Measurements from ENCODE around the gene IL34.
"Not testable (repeated sequence)": the region's sequence is repeated elsewhere in the genome, so short reads cannot be mapped to it uniquely, and the experiment has no call there.

The IL34 gene

DNA sequence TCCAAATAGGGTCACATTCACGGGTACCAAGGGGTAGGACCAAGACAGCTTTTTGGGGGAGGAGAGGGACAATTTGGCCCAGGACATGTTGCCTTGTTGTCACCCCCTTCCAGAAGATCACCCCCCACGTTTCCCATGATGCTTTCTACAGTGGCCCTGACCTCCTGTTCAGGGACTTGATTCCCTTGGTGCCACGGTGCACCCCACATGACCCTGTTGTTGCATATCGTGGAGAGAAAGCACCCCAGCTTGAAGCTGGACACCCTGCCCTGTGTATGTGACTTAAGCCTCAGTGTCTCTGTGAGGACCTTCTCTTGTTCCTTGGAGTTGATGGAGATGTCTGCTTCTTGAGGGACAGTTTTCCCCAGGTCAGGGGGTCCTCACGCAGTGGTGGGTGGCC lies 12.6 kb downstream of the IL34 start:
- no peak for DNase-seq (ENCODE audit: low spot score)

DNA sequence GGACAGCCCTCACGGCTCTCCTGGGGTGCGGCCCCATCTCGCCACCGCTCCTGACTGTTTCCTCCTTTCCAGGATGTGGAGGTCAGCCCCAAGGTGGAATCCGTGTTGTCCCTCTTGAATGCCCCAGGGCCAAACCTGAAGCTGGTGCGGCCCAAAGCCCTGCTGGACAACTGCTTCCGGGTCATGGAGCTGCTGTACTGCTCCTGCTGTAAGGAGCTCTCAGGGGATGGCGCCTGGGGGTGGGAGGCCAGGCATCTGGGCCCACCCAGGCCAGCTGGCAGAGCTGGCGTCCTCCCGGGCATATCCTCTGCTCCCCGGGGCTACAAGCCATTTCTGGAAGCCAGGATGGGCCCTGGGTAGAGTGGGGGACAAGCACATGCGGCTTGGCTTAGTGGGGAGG lies 13.2 kb downstream of the IL34 start:
- no peak for DNase-seq (ENCODE audit: low spot score)

- DNase-seq (ENCODE audit: low spot score) = no peak
Measured at GRCh38 chr16:70659953-70660671, 13.8 kb downstream of the IL34 start.

- DNase-seq (ENCODE audit: low spot score) = no peak
Measured at GRCh38 chr16:70660672-70661350, 14.5 kb downstream of the IL34 start.

DNA sequence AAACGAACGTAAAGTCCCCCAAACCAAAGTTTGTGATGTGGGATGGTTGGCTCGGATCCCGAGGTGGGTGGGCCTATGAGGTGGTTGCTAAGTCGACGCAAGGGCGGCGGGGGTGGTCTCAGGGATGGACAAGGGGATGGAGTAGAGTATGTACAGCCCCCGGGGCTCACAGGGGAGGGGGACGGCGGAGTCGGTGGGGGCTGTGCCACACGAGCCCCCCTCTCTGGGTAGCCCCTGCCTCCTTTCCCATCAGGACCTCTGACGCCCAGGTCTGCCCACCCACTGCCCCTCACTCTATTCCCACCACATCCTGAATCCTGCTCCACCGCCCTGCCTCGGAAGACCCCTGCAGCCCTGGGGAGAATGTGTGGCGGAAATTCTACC lies 15.2 kb downstream of the IL34 start:
- no peak for DNase-seq (ENCODE audit: low spot score)

GRCh38 chr16:70661918-70662641 lies 15.7 kb downstream of the IL34 start:
- DNase-seq (ENCODE audit: low spot score) = no peak

- no peak for DNase-seq (ENCODE audit: low spot score)
Measured at GRCh38 chr16:70662991-70663523, 16.7 kb downstream of the IL34 start.

- DNase-seq (ENCODE audit: low spot score) = no peak
Measured at GRCh38 chr16:70663524-70664324, 17.4 kb downstream of the IL34 start.

DNA sequence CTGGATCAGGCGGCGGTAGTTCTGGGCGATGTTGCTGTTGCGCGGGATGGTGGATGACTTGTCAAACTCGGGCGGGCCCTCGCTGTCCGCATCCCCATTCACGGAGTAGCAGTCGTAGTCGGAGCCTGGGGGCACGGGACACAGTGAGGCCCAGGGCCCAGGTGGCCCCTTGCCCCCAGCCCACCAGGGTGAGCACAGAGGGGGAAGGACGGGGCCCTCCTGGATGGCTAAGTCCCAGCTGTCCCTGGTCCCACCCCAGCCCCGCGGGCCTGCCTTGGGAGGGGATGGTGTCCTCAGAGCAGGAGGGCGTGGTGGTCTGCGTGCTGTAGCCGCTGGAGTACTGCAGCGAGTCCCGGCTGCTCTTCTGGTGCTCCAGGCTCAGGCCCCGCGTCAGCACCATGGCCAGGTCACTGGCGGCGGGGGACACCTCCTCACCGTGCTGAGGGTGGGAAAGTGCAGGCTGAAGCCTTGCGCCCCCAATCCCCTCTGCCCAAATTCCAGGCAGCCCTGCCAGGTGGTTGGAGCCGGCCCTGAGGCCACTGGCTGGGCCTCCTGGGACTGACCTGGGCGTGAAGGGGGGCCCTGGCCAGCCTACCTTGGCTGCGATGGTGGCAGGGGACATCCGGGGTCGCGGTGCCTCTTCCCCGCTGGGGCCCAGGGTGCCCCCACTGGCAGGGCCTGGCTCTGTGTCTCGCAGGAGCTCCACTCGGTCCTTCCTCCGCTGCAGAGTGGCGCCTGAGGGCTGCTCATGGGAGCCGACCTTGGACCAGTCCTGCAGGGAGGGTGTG lies 18.2 kb downstream of the IL34 start:
- no peak for DNase-seq (ENCODE audit: low spot score)

DNA sequence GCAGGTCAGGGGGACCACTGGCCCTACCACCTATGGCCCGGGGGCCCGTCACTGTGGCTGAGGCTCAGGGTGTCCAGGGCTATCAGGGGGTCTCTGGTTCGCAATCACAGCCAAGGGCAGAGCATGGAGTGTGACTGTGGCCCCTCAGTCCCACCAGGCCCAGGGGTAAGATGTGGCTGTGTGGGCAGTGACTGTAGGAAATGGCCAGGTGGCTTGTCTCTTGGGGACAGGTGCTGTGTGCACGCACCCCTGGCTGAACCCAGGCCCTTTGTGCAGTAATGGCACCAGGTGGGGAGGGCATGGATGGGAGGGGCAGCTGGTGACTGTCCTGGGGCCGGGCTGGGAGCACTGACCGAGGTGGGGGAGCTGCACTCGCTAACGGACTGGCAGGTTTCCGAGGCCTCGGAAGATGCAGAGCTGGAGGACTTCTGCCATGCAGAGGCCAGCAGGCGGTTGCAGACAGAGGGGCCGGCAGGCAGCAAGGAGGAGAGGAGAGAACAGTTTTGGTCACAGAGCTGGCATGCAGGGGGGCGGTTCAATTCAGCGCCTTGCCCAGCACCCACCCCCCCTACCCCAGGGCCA lies 18.8 kb downstream of the IL34 start:
- no peak for DNase-seq (ENCODE audit: low spot score)

GRCh38 chr16:70665806-70666735 lies 19.7 kb downstream of the IL34 start:
- no peak for DNase-seq (ENCODE audit: low spot score)

- no peak for DNase-seq (ENCODE audit: low spot score)
Measured at GRCh38 chr16:70670175-70670574, 23.8 kb downstream of the IL34 start.

DNA sequence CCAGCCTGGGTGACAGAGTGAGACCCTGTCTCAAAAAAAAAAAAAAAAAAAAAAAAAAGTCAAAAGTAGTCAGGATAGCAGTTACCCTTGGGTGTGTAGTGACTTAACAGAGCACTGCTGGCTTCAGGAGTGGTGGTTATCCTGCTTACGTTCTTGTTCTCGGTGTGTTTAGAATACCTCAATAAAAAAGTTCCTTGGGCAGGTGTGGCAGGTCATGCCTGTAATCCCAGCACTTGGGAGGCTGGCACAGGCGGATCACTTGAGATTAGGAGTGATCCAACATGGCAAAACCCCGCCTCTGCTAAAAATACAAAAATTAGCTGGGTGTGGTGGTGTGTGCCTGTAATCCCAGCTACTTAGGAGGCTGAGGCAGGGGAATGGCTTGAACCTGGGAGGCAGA lies 24.6 kb downstream of the IL34 start:
- DNase-seq (ENCODE audit: low spot score) = not testable (repeated sequence)

- DNase-seq (ENCODE audit: low spot score) = no peak
Measured at GRCh38 chr16:70674221-70675014, 28.1 kb downstream of the IL34 start.

DNA sequence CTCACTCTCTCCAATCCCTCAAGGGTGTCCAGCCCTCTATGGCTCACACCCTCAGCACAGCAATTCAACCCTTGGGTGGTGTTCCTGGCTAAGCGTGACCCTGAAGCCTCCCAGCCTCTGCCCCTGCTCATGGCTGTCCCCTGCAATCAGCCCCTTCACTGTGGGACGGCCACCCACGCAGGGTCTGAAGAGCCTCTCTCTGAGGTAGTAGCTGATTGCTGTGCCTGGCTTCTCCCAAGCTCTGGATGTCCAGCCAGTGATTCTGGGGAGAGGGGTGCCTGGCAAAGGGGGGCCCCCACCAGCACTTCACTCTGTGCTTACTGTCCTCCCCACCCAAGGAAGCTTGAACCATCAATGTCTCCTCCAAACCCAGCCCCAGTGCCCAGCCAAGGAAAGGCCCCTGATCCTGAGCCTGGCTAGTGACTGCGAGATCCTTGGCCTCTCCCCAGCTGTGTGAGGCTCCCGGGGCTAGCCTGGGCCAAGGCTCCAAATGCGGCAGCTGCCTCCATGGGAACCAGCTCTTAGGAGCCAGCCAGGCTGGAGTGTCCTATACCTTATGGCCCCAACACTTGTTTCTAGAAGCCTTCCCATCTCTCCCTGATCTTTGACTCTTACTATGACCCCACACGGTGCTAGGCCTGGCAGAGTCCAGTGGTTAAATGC lies 29.6 kb downstream of the IL34 start:
- no peak for DNase-seq (ENCODE audit: low spot score)

GRCh38 chr16:70676675-70677498 lies 30.5 kb downstream of the IL34 start:
- DNase-seq (ENCODE audit: low spot score) = no peak

- no peak for DNase-seq (ENCODE audit: low spot score)
Measured at GRCh38 chr16:70677499-70678120, 31.3 kb downstream of the IL34 start.

Measured in activated CD4-positive, alpha-beta T cell treated with anti-CD3 and anti-CD28 coated beads, Interleukin-2, Interleukin-4, amounts not matched to agents 100 ng/mL and 50 ng/mL, durations not matched to agents 16 hours and 8 hours (primary cell).